BJ (cell line): Measurements from ENCODE around the gene PTPN20. TPM values are rescaled to one million over a fixed set of nuclear protein-coding genes. Genes with fewer than 3 reads are reported as not detected.

Experiments
- CTCF ChIA-PET: fragments of 350-600 bp; formaldehyde crosslinking; extraction: SDS; loops from one replicate; lab custom pipeline; 2021; ENCODE audit warnings: antibody characterized with exemption, inconsistent platforms; lab: Yijun Ruan, JAX
- POLR2A ChIA-PET: fragments of 300-600 bp; sonication (Branson Sonifier 250); formaldehyde crosslinking; extraction: SDS; loops from one replicate; lab custom pipeline; 2021; ENCODE audit warnings: antibody characterized with exemption; lab: Charles Lee
- DNase-seq: peaks from one replicate; pipeline ENCODE4 v3.0.0-alpha.2; 2011; ENCODE audit warnings: low read depth
- H3K27me3 ChIP-seq: 2 replicates; pipeline ENCODE4 v1.6.0; 2011; ENCODE audit warnings: low read length; ENCODE audit not compliant: control insufficient read depth, insufficient read depth
- H3K36me3 ChIP-seq: 2 replicates; pipeline ENCODE4 v1.5.1; 2011; ENCODE audit warnings: low read length; ENCODE audit not compliant: control insufficient read depth, insufficient read depth
- H3K4me3 ChIP-seq: 2 replicates; pipeline ENCODE4 v1.5.1; 2011; ENCODE audit warnings: low read depth, mild to moderate bottlenecking, control low read depth, low read length
- CTCF ChIP-seq: IDR thresholded peaks from 2 replicates; pipeline ENCODE4 v1.5.1; 2011; ENCODE audit warnings: low read depth, mild to moderate bottlenecking, control low read depth, inconsistent platforms, low read length, moderate library complexity; ENCODE audit not compliant: insufficient read depth
- polyA plus RNA-seq: library from polyadenylated mRNA; depleted of rRNA; stranded (reverse); fragments of >200 nt; gene quantifications from 2 replicates; pipeline ENCODE4 v1.2.3, GENCODE V29; 2011

Gene PTPN20
- polyA plus RNA-seq, 1 experiment, result 0.04 TPM

DNA sequence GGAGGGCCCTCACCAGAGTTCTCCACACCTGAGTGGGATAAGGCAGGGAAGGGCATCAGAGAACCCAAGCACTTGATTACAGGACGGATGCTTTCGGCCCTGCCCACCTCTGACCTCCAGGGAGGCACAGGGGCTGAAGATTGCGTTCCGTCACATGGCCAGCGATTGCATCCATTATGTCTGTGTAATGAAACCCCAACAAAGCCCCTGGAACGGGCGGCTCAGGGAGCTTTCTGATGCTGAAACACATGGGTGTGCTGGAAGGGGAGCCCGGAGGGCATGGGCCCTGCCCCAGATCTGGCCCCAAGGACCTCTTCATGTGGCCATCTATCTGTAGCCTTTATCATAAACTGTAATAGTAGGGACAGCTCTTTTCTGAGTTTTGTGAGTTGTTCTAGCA, 117.2 kb downstream of the PTPN20 start:
- Histone ChIP-seq H3K36me3 (no peaks in the 10 kb centered on the region), H3K27me3 (no peaks in the 10 kb centered on the region), H3K4me3 (no peak overlapping the region)
- POLR2A ChIA-PET, result no interaction called here
- no peak for DNase-seq
- no peak for TF ChIP-seq CTCF
- CTCF ChIA-PET, result interaction anchor here (1.0 to 1.4 kb wide), 2 partner anchors 283 to 284 kb away, joined by 3 to 6 read pairs; no protein-coding TSS in a partner anchor

DNA sequence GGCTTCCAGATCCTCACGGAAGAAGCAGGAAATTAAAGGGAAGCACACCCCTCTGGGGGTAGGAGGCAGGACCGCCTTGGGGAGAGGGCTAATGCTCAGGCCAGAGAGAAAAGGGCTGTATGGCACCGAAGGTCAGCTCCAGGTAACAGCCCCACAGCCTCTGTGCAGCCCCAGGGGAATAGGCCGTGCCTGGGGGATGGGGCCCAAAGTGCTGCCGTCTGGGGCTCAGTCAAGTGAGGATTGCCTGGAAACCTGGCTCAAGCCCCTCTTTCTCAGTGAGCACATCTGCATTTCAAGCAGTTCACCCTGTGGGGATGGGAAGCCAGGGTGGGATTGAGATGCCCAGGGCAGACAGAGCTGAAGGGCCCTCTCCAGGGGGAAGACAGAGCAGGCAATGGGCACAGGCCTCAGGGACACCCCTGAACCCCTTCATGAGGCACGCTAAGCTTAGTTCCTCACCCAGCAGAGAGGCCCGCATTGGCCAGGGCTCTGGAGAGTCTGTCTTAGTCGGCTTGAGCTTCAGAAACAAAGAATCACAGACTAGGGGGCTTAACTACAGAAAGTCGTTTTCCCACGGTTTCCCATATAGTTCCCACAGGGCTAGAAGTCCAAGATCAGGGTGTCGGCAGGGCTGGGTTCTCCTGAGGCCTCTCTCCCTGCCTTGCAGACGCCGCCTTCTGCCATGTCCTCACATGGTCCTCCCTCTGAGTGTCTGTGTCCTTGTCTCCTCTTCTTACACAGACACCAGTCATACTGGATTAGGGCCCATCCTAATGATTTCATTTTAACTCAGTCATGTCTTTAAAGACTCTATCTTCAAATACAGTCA, 118.2 kb downstream of the PTPN20 start:
- Histone ChIP-seq H3K27me3 (no peaks in the 10 kb centered on the region), H3K4me3 (no peak overlapping the region), H3K36me3 (no peaks in the 10 kb centered on the region)
- ChIA-PET CTCF (interaction anchor here (1.0 to 1.5 kb wide), 3 partner anchors 18 to 283 kb away, joined by 3 to 7 read pairs (median 6); no protein-coding TSS in a partner anchor), POLR2A (no interaction called here)
- no peak for TF ChIP-seq CTCF
- DNase-seq, result no peak

GRCh38 chr10:47030191-47030703, 119.0 kb downstream of the PTPN20 start:
- no peaks in the 10 kb centered on the region for H3K27me3 ChIP-seq
- POLR2A ChIA-PET, result no interaction called here
- TF ChIP-seq CTCF, result no peak
- H3K36me3 ChIP-seq, result no peaks in the 10 kb centered on the region
- CTCF ChIA-PET, result interaction anchor here (1.5 to 1.8 kb wide), 2 partner anchors 8 to 17 kb away, joined by 4 to 7 read pairs; no protein-coding TSS in a partner anchor
- DNase-seq, result no peak
- no peak overlapping the region for H3K4me3 ChIP-seq

DNA sequence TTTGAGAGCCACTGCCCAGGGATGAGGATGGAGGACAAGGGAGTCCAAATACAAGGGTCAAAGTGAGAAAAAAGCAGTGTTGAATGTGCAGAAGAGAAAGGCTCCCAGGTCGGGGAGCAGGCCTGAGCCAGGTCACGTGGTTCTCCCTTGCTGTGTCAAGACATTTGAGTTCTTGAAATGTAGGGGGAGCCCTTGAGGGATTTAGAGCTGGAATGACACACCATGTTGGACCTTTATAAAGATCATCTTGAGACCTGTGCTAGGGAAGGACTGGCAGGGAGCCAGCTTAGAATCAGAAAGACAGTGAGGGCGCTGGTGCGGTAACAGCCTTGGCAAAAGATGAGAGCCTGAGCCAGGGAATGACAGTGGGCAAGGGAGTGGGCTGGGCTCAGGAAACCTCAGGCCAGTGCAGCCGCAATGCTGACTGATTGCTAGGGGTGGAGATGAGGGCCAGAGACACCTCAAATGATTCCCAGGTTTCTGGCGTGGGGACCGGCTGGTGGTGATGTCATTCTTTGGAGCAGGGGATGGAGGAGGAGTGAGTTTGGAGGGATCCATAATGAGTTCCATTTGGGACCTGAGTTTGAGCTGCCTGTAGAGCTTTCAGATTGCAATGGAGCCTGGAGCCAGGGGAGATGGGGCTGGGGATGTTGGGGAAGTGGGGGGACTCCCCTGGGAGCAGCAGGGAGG, 120.1 kb downstream of the PTPN20 start:
- POLR2A ChIA-PET, result no interaction called here
- no peaks in the 10 kb centered on the region for H3K27me3 ChIP-seq
- CTCF ChIA-PET, result interaction anchor here (1.8 to 4.1 kb wide), 3 partner anchors 9 to 281 kb away, joined by 4 to 24 read pairs (median 17); no protein-coding TSS in a partner anchor
- no peak for TF ChIP-seq CTCF
- no peak for DNase-seq
- no peak overlapping the region for H3K4me3 ChIP-seq
- H3K36me3 ChIP-seq, result no peaks in the 10 kb centered on the region
